CD4-positive, alpha-beta T cell treated with Interleukin-4 for 4 hours (primary cell): ENCODE results near the gene TAF11L10.
"Not testable (repeated sequence)": the region's sequence is repeated elsewhere in the genome, so short reads cannot be mapped to it uniquely, and the experiment has no call there.

ENCODE experiments used
- DNase-seq: peaks from one replicate; pipeline ENCODE4 v3.0.0-alpha.2; 2020

Gene TAF11L10

DNA sequence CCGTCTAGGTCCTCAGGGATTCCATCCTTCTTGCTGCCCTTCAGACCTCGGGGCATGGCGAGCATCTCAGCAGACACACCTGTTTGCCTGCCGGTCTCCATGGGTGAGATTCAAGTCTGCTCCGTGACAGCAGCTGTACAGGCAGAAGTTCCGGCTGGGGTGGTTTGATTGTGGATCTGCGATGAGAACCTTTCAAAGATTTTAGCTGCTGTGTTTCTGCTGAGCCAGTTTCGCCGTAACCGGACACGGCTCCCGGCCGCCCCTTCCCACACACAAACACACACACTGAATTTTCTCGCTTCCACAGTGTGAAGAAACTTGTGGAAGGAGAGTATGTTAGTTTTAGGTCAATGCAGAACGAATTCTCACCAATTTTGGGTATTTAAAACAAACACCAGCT lies at the start of gene TAF11L10:
TSS of gene TAF11L10 (minus strand) at position 101 of the 400 bp plus-strand sequence.
- DNase-seq: not testable (repeated sequence)

DNA sequence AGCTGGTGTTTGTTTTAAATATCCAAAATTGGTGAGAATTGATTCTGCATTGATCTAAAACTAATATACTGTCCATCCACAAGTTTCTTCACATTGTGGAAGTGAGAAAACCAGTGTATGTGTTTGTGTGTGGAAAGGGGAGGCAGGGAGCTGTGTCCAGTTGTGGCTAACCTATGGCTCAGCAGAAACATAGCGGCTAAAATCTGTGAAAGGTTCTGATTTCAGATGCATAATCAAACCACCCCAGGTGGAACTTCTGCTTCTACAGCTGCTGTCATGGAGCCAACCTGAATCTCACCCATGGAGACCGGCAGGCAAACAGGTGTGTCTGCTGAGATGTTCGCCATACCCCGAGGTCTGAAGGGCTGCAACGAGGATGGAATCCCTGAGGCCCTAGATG lies 36.5 kb upstream of the TAF11L10 start, which contains the start of gene TAF11L14:
TSS of gene TAF11L14 (plus strand) at position 301 of the 400 bp plus-strand sequence.
- DNase-seq: no peak

DNA sequence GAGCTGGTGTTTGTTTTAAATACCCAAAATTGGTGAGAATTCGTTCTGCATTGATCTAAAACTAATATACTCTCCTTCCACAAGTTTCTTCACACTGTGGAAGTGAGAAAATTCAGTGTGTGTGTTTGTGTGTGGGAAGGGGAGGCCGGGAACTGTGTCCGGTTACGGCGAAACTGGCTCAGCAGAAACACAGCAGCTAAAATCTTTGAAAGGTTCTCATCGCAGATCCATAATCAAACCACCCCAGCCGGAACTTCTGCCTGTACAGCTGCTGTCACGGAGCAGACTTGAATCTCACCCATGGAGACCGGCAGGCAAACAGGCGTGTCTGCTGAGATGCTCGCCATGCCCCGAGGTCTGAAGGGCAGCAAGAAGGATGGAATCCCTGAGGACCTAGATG lies 34.2 kb upstream of the TAF11L10 start, which contains the start of gene TAF11L13:
TSS of gene TAF11L13 (plus strand) at position 301 of the 400 bp plus-strand sequence.
- not testable (repeated sequence) for DNase-seq

DNA sequence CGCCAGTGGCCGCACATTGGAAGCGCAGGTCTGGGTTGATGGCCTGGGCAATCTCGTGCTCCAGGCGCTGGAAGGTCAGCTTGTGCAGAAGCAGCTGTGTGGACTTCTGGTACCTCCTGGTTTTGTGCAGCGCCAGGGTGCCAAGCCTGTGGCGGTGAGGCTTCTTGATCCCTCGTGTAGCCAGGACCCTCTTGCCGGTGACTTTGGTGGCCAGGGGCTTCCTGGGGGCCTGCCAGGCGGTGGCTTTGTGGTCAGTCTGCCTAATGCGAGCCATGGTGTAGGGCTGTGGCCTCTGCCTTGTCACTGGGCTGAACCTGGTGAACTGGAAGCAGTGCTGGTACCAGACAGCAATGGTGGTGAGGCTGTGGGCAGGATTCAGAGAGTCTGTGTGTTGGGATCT lies 28.1 kb upstream of the TAF11L10 start:
- DNase-seq: no peak

DNA sequence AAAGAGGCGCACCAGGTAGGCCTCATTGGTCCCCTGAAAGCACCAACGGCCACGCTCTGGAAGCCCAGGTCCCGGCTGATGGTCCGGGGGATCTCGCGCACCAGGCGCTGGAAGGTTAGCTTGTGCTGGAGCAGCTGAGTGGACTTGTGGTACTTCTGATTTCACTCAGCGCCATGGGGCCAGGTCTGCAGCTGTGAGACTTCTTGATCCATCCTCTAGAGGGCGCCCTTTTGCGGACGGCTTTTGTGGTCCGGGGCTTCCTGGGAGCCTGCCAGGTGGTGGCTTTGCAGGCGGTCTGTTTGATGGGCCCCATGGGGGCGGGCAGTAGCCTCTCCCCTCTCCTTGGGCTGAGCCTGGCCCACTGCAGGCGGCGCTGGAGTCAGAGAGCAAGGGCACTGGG lies 23.0 kb upstream of the TAF11L10 start:
- DNase-seq: no peak

DNA sequence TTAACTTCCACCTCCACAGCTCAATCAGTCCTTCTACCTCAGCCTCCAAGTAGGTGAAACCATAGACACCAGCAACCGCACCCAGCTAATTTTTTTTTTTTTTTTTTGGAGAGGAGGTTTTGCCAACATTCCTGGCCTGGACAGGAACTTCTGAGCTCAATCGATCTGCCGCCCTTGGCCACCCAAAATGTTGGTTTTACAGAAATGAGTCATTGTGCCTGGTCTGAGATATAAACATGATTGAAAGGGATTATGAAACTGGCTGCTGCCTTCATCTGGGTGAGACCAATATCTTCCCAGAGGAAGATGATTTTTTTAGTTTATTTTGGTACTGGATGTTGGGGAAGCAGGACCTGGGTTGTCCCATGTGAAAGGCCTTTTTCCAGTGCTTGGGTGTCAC lies 21.7 kb upstream of the TAF11L10 start:
- DNase-seq: no peak

DNA sequence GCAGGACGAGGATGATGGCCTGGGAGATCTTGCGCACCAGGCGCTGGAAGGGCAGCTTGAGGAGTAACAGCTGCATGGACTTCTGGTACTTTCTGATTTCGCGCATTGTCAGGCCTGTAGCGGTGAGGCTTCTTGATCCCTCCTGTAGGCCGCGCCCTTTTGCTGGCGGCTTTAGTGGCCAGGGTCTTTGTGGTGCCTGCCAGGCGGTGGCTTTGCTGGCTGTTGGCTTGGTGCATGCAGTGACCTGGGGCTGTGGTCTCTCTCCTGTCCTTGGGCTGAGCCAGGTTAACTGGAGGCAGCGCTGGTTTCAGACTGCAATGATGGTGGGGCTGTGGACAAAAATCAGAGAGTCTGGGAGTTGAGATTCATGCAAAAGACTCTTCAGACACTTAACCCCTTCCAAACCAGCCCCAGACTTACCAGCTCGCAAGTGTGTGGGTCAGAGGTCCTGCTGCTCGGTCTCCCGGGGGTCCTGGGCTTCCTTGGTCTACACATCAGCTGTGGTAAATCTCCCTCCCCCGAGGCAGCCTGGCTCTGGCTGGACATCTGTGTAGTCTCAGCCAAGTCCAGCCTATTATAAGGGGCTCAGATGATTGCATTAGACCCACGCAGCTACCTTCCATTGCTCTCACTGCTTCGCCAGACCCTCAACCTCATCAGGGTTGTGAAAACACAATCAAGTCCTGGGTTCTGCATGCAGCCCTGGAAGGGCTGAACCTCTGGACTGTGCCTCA lies 17.4 kb upstream of the TAF11L10 start:
- DNase-seq: no peak

DNA sequence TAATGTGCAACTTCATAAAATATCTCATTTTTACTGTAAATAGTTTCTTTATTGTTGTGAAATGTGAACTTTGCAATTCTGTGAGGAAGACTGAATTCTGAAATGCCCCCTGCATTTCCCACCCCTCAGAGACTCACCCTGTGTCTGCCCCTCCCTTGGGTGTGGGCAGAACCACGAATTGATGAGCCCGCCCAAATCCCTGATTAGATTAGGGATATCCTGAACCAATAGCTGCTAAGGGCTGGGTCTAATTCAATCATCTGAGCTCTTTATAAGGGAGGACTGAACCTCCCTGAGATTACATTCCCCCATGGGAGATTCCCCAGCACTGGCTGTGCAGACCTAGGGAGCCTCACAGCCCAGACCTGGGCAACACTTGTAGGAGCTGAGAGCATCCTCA lies 12.5 kb upstream of the TAF11L10 start, which contains the start of gene TAF11L12:
TSS of gene TAF11L12 (plus strand) at position 301 of the 400 bp plus-strand sequence.
- not testable (repeated sequence) for DNase-seq

DNA sequence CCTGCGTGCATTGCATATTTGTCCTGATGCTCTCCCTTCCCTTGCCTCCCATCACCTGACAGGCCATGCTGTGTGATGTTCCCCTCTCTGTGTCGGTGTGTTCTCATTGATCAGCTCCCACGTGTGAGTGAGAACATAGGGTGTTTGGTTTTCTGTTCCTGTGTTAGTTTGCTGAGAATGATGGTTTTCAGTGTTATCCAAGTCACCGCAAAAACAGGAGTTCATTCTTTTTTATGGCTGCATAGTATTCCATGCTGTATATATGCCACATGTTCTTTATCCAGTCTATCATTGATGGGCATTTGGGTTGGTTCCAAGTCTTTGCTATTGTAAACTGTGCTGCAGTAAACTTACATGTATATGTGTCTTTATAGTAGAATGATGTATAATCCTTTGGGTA lies 9.8 kb upstream of the TAF11L10 start:
- DNase-seq: not testable (repeated sequence)

DNA sequence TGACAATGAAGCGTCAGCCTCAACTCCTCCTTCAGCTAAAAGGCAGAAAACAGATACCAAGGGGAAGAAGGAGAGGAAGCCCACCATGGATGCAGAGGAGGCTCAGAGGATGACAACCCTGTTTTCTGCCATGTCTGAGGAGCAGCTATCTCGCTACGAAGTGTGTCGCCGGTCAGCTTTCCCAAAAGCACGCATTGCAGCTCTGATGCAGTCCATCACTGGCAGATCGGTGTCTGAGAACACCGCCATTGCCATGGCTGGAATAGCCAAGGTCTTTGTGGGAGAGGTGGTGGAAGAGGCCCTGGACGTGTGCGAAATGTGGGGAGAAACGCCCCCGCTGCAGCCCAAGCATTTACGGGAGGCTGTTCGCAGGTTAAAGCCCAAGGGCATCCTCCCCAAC lies 7.3 kb upstream of the TAF11L10 start:
- DNase-seq: no peak

DNA sequence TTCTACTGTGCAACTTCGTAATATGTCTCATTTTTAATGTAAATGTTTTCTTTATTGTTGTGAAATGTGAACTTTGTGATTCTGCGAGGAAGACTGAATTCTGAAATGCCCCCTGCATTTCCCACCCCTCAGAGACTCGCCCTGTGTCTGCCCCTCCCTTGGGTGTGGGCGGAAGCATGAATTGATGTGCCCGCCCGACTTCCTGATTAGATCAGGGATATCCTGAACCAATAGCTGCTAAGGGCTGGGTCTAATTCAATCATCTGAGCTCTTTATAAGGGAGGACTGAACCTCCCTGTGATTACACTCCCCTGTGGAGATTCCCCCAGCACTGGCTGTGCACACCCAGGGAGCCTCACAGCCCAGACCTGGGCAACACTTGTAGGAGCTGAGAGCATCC lies 6.3 kb upstream of the TAF11L10 start, which contains the start of gene TAF11L11:
TSS of gene TAF11L11 (plus strand) at position 304 of the 400 bp plus-strand sequence.
- not testable (repeated sequence) for DNase-seq

DNA sequence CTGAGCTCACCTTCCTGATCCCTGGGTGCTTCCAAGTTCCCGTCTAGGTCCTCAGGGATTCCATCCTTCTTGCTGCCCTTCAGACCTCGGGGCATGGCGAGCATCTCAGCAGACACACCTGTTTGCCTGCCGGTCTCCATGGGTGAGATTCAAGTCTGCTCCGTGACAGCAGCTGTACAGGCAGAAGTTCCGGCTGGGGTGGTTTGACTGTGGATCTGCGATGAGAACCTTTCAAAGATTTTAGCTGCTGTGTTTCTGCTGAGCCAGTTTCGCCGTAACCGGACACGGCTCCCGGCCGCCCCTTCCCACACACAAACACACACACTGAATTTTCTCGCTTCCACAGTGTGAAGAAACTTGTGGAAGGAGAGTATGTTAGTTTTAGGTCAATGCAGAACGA lies 3.4 kb downstream of the TAF11L10 start, which contains the start of gene TAF11L9:
TSS of gene TAF11L9 (minus strand) at position 140 of the 400 bp plus-strand sequence.
- not testable (repeated sequence) for DNase-seq

DNA sequence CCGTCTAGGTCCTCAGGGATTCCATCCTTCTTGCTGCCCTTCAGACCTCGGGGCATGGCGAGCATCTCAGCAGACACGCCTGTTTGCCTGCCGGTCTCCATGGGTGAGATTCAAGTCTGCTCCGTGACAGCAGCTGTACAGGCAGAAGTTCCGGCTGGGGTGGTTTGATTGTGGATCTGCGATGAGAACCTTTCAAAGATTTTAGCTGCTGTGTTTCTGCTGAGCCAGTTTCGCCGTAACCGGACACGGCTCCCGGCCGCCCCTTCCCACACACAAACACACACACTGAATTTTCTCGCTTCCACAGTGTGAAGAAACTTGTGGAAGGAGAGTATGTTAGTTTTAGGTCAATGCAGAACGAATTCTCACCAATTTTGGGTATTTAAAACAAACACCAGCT lies 6.8 kb downstream of the TAF11L10 start, which contains the start of gene TAF11L8:
TSS of gene TAF11L8 (minus strand) at position 101 of the 400 bp plus-strand sequence.
- DNase-seq: not testable (repeated sequence)

DNA sequence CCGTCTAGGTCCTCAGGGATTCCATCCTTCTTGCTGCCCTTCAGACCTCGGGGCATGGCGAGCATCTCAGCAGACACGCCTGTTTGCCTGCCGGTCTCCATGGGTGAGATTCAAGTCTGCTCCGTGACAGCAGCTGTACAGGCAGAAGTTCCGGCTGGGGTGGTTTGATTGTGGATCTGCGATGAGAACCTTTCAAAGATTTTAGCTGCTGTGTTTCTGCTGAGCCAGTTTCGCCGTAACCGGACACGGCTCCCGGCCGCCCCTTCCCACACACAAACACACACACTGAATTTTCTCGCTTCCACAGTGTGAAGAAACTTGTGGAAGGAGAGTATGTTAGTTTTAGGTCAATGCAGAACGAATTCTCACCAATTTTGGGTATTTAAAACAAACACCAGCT lies 12.0 kb downstream of the TAF11L10 start, which contains the start of gene TAF11L7:
TSS of gene TAF11L7 (minus strand) at position 101 of the 400 bp plus-strand sequence.
- DNase-seq: not testable (repeated sequence)
